Stimulated activated CD4-positive, alpha-beta T cell treated with anti-CD3 and anti-CD28 coated beads, TNF-alpha, amount 100 ng/mL, for 4 hours (primary cell): ENCODE results near the gene TEAD3.
A peak's percentile ranks its signal among the peaks of the same experiment; 100 is the strongest.

Experiments used
- DNase-seq, 3 experiments: peaks; one replicate each; pipeline ENCODE4 v3.0.0-alpha.2; 2020; ENCODE audit warnings: low read depth in 3 of 3

Gene TEAD3

GRCh38 chr6:35512740-35513139 is 15.9 kb upstream of the TEAD3 start, which contains the start of gene TULP1:
TULP1 (minus strand) TSS chr6:35512896; CDS start chr6:35512858, 38 bp downstream.
- no peak for DNase-seq

DNA sequence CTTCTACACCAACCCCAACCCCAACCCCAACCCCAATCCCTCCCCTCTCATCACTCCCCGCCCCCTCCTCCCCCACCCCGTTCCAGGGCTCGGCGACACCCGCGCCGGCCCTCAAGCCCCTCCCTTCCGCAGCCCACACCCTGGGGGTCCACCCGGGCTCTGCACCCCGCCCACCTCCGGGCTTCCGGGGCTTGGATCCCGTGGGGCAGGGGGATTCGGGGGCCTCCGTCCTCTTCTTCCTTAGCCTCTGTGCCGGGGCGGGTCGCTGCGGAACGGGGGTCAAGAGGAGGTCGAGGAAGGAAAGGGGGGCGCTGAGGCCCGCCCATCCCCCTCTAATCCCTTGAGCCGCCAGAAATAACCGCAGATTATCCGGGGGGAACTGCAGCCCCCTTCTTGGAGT is 15.1 kb upstream of the TEAD3 start:
- DNase-seq, result no peak

GRCh38 chr6:35511562-35511941 is 14.7 kb upstream of the TEAD3 start:
- no peak for DNase-seq

DNA sequence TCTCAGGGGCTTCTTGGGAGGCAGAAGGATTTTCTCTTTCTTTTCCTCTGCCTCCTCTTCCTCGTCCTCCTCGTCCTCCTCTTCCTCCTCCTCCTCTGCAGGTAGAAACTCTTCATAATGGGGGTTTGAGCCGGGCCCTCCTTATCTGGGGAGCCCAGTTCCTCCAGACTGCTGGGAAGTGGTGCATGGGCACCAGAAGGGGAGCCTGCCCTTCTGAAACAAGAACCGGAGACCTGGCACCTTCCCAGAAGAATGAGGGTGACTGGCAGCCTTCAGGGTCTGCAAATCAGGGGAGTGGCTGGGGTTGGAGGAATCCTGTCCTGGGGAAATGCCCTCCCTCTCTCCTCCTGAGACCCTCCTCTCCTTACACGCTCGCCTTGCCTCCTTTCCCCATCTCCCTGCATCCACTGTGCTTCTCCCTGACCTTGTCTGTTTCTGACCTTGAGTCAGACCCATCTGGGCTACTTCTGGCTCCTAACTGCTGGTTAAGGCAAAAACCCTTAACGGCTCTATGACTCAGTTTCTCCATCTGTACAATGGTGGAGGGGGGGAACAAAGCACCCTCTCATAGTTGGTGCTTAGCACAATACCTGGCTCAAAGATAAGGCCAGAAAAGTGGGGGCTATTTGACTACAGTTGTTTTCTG is 14.2 kb upstream of the TEAD3 start:
- no peak for DNase-seq

DNA sequence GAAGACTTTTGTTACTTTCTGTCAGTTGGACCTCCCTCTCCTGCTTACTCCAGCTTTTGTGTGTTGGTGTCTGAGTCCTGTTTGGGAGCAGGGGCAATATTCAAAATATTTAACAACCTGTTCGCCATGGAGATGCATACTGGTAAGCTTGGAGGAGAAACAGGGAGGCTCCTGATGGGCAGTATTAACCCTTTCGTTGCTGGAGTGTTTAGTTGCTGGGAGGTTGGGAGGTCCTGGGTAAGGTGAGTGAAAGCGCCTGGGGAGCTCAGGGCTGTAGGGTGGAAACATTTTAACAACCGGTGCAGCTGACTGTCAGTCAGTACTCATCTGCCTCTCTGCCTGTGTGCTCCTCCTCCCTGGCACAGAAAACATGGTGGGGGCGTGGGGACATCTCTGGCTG is 11.7 kb upstream of the TEAD3 start:
- DNase-seq, result no peak

GRCh38 chr6:35508027-35508426 is 11.1 kb upstream of the TEAD3 start:
- no peak for DNase-seq

DNA sequence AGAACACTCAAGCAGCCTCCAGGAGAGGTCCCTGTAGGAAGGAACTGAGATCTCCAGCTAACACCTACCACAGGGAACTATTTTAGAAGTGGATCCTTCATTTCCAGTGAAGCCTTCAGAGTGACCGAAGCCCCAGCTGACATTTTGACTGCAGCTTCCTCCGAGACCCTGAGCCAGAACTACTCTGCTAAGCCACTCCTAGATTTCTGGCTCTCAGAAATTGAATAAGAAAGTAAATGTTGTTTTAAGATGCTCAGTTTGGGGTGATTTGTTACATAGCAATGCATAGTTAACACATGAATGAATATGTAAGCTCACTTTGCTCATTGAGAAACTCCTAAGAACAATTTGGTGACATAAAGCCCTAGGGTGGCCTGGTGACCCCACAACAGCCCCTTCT is 10.3 kb upstream of the TEAD3 start:
- DNase-seq, result no peak

DNA sequence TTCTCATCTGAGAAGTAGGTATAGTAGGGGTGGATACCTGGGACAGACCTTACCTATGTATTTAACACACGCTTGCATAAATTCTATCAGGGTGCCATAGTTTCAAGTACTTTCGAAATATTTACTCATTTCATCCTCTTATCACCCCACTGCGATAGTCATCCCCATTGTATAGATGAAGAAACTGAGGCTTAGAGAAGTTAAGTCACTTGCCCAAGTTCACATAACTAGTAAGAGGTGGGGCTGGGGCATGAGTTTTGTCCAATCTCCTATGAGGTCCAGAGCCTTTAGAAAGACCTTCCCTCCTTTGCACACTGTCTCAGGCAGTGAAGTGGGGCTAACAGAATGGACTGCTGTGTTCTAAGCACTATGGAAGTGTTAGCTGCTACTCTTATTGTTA is 9.7 kb upstream of the TEAD3 start:
- DNase-seq, result no peak

DNA sequence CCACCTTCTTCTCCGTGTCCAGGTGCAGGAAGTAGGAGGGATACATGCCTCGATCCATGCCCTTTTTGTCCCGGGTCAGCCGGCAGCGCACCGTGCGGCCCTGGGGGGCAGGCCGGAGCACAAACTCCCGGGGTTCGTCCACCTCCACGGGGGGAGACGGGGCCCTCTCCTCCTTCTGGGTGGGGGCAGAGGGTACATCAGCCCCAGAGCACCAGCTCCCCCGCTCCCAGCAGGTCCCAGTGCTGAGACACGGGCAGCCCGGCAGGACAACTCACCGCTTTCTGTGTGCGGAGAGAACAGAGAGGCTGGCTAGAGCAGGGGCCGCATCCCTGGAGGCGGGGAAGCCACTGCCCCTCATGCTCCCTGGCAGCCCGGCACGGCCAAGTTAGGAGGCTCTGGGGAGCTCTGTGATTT is 9.1 kb upstream of the TEAD3 start:
- DNase-seq, result no peak

- no peak for DNase-seq
These were observed 6.7 kb upstream of the TEAD3 start for GRCh38 chr6:35503534-35503933.

- no peak for DNase-seq
These were observed 4.9 kb upstream of the TEAD3 start for GRCh38 chr6:35501784-35502183.

DNA sequence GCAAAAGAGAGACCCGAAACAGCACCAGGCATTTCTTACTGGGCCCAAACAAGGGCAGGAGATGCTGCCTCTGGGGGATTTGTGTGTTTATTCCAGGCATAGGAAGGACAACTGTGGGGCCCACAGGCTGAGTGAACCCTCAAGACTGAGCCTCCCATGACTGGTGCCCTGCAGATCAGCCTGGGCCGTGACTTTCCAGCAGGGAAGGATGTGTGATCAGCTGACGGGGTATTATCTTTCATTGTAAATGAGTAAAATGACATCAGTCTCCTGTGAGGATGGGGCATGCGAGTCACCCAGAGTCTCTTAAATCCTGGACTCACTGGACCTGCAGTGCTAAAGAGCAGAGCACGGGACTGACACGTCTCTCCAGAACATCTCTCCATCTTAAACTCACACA is 3.9 kb upstream of the TEAD3 start:
- DNase-seq, result no peak

GRCh38 chr6:35499372-35499771 is 2.5 kb upstream of the TEAD3 start:
- no peak for DNase-seq

DNA sequence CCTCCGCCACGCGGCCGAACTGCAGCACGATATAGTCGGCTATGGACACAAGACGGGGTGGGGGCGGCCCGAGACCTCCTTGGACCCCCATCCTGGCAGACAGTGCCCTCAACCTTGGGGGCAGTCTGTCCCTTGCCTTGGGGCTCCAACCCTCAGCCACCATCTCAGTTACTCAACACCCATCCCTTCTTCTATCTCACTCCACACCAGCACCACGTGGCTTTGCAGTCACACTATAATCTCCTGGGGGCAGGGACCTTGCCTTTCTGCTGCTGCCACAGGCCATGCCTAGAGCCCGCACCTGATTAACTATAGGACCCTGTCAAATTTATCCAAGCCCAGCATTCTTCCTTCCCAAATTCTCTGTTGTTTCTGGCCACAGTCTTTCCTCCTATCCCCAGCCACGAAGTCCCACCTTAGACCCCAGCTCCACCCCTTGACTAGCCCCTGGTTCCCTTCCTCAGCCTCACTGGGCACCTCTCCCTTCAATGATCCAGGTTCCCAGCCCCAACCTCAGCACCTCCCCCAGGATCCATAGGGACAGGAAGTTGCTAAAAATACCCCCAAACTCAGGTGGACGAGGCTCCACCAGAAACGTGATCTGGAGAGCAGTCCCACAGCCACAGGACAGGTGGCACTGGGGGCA is 1.7 kb upstream of the TEAD3 start:
- DNase-seq, result no peak

GRCh38 chr6:35497571-35498421 is 917 bp upstream of the TEAD3 start:
- DNase-seq, result peak in 1 of 3 experiments; percentile 29

DNA sequence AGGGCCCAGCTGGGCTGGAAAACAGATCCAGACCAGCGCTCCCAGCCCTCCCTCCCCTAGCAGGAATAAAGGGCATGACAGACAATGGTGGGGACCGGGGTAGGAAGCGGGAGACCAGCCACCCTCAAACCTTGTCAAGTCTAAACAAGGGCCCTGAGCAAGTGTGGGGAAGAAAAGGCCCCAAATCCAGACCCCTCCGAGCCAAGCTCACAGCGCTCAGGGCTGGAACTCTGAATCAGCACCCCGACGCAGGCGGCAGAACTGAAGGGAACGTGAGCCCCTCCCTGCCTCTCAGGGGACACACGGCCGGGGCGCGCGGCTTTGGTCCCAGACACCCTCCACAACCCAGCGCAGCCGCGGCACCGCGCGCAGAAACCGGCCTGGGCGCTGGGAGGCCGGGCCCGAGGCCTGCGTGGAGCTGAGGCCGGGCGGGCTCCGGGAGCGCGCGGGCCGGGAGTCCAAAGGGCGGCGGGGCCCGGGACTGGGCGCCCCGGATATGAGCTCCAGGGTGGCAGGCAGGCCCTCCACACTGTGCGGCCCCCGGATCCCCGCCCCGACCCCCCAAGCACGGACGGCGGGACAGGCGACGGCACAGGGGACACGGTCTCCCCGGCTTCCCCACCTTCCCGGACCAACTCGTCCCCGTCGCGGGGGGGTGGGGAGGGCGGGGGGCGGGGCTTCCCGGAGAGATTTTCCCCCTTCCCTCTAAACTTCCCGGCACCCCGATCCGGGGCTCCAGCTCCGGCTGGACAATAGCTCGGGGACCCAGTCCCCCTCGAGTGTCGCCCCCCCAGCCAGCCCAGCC is 641 bp downstream of the TEAD3 start:
- no peak for DNase-seq

- DNase-seq, result no peak
These were observed 1.4 kb downstream of the TEAD3 start for GRCh38 chr6:35495258-35496035.

DNA sequence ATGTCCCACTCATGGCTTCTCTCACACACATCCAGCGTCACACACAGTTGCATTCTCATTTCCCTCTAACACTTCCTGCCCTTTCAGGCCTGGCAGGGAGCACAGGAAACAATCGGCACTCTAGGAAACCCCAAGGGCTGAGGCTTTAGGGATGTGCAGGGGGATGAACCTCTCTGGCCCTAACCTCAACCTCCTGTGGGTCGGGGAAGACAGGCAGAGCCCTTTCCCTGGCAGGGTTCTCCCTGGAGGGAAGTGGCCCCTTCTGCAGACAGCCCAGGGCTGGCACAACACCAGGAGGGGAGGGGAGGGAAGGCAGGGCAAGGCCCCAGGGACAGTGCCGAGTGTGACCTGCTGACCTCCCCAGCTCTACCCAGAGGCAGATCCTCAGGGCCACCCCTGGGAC is 2.7 kb downstream of the TEAD3 start:
- DNase-seq, result no peak

DNA sequence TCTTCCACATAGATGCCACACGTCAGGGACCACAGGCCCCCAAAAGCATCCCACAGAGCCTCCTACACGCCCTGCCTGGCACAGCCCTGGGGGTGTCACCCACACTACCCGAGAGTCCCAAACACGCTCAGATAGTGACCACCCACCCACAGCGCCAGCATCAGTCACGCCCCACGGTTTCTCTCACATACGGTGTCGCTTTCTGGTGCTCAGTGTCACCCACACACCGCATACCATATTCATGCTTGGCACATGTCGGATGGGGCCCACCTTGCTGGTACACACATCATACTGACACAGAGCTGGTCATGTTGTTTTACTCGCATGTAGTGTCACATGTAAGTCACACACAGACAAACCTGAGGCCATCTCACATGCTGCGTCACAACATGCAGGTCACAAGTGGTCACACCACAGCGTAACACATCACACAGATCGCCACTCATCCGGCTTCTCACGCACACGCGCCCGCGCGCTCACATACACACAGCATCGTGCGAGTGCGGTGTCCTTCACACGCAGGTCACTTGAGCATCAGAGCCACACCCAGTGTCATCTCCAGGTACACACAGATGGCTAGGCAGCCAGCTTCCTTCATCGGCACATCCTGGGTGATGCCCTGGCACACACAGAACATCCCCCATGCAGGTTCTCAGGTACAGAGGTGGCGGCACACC is 3.4 kb downstream of the TEAD3 start:
- no peak for DNase-seq

GRCh38 chr6:35492974-35493284 is 4.0 kb downstream of the TEAD3 start:
- DNase-seq, result no peak
